ENCODE data around the gene SEPTIN3. TPM values are rescaled to one million over a fixed set of nuclear protein-coding genes. Genes with fewer than 3 reads are reported as not detected.

Gene SEPTIN3
- 1.0 to 1.4 TPM (median 1.2 TPM) in 5 replicates for total RNA-seq (2022; extraction: Qiagen RNA extraction)

GRCh38 chr22:41969110-41969646 lies at the start of gene SEPTIN3:
TSS of gene SEPTIN3 (plus strand) at chr22:41969443. CDS start at chr22:41971493, 2,050 bp downstream.

GRCh38 chr22:41946629-41947423 lies 22.4 kb upstream of the SEPTIN3 start, which contains the start of gene CENPM:
TSS of gene CENPM (minus strand) at chr22:41947152. CDS start at chr22:41947076, 76 bp downstream.

GRCh38 chr22:41951898-41952474 lies 17.3 kb upstream of the SEPTIN3 start, which contains the start of gene SMIM45:
TSS of gene SMIM45 (plus strand) at chr22:41952150.

GRCh38 chr22:41998361-41999261 lies 29.4 kb downstream of the SEPTIN3 start, which contains the start of gene WBP2NL:
TSS of gene WBP2NL (plus strand) at chr22:41998788. CDS start at chr22:41998819, 31 bp downstream.

Other genes with a start within 250 kb of the SEPTIN3 start
- gene CCDC134, start 168.8 kb upstream of the SEPTIN3 start, total RNA-seq (2022; extraction: Qiagen RNA extraction), result 2.7 to 3.4 TPM (median 3.0 TPM) in 5 replicates
- gene SREBF2, start 136.3 kb upstream of the SEPTIN3 start, total RNA-seq (2022; extraction: Qiagen RNA extraction), result 21.9 to 32.5 TPM (median 28.7 TPM) in 5 replicates
- 0.13 to 0.31 TPM (median 0.24 TPM) in 4 of 5 replicates, not detected in the other for gene SHISA8, start 54.4 kb upstream of the SEPTIN3 start, total RNA-seq (2022; extraction: Qiagen RNA extraction)
- gene TNFRSF13C, start 42.6 kb upstream of the SEPTIN3 start, total RNA-seq (2022; extraction: Qiagen RNA extraction), result 0.17 to 0.34 TPM (median 0.20 TPM) in 5 replicates
- gene CENPM, start 22.3 kb upstream of the SEPTIN3 start, total RNA-seq (2022; extraction: Qiagen RNA extraction), result 26.6 to 41.4 TPM (median 36.8 TPM) in 5 replicates
- 0.15 to 0.22 TPM in 2 of 5 replicates, not detected in the others for gene WBP2NL, start 29.3 kb downstream of the SEPTIN3 start, total RNA-seq (2022; extraction: Qiagen RNA extraction)
- 6.1 to 7.8 TPM (median 6.7 TPM) in 5 replicates for gene NAGA, start 101.4 kb downstream of the SEPTIN3 start, total RNA-seq (2022; extraction: Qiagen RNA extraction)
- not detected in 5 replicates for gene PHETA2, start 104.8 kb downstream of the SEPTIN3 start, total RNA-seq (2022; extraction: Qiagen RNA extraction)
- 21.5 to 44.4 TPM (median 43.5 TPM) in 5 replicates for gene SMDT1, start 110.3 kb downstream of the SEPTIN3 start, total RNA-seq (2022; extraction: Qiagen RNA extraction)
- gene NDUFA6, start 121.3 kb downstream of the SEPTIN3 start, total RNA-seq (2022; extraction: Qiagen RNA extraction), result 66.9 to 71.1 TPM (median 68.7 TPM) in 5 replicates
- 0.41 to 0.93 TPM (median 0.63 TPM) in 5 replicates for gene CYP2D6, start 161.4 kb downstream of the SEPTIN3 start, total RNA-seq (2022; extraction: Qiagen RNA extraction)